A172 (cell line): ENCODE results near the gene RNF4. TPM values are rescaled to one million over a fixed set of nuclear protein-coding genes. Genes with fewer than 3 reads are reported as not detected.
"Not testable (repeated sequence)": the region's sequence is repeated elsewhere in the genome, so short reads cannot be mapped to it uniquely, and the experiment has no call there.

Source experiments
- DNase-seq: peaks from one replicate; pipeline ENCODE4 v3.0.0-alpha.2; 2015; ENCODE audit warnings: low spot score
- total RNA-seq: library from RNA; depleted of rRNA; stranded (reverse); fragments of >200 nt; shearing (Covaris generic); gene quantifications from 2 replicates; pipeline ENCODE4 v1.2.3, GENCODE V29; 2014

The RNF4 gene
- total RNA-seq, 1 experiment from 2014 or later: 55.6 TPM

DNA sequence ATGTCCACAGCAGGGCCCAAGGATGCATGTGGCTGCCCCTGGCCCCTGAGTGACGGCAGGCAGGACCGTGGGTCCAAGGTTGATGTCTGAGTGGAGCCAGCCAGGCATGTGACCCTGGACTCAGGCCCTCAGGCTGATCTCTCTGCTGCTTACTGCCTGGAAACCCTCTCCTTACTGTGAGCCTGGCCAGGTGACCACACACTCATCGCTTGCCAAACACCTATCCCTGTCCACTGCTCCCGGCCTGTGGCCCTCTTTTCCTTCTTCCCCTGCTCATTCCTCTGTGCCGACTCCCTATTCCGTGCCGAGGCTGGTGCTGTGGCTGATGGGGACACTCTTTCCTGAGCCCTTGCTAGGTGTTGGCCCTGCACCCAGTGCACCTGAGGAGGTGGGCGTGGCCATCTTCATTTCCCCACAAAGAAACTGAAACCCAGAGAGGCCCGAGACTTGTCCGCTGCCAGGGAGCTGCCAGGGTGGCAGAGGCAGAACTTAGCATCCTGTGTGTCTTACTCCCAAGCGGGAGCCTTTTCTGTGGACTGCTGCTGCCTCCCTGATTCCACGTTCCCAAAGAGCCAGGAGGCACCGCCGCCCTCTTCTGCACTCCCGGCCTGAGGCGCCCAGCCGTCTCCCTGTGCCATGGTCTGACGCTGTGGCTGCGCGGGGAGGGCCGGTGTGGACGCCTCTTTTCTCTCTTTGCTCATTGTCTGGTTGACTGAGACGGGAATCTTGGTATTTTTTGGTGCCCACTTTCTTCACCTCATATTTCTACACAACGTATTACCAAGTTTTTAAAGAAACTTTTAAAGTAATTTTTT lies 11.2 kb upstream of the RNF4 start:
- DNase-seq: no peak

DNA sequence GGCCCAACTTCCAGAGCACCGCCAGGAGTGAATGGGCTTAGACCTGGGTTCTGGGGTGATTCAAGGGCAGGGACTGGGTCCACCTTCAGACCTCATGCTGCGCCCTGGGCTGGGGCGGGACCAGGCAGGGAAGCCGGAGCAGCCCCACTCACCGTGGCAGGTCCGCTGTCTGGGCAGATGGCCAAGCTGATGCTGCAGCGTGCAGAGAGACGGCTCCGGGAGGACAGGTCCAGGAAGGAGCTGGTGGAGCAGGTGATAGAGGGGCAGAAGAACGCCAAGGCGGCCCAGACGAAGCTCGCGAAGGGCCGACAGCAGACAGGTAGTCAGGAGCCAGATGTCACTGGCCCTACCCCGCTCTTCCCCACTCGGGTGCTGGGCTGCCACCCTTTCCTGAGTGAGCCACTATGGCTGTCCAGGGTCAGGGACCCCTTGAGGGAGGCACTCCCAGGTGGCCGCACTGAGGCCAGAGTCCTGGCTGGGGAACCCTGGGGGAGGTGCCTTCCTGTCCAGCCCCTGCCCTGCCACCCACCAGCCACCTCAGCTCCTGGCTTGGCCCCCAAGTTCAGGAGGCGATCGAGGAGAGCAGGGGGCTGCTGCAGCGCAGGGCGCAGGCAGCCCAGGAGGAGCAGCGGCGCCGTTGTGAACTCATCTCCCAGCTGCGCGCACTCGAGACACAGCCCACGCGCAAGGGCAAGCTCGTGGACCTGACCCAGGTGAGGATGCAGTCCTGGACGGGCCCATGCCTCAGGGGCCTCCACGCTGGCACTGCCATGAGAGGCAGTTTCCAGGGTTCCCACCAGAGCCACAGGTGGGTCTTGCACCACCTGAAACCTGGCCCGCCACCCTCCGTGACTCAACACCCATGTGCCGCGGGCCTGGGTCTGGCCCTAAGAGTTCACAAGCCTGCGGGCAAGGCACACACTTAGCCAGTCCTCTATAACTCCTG lies 10.1 kb upstream of the RNF4 start:
- DNase-seq: no peak

DNA sequence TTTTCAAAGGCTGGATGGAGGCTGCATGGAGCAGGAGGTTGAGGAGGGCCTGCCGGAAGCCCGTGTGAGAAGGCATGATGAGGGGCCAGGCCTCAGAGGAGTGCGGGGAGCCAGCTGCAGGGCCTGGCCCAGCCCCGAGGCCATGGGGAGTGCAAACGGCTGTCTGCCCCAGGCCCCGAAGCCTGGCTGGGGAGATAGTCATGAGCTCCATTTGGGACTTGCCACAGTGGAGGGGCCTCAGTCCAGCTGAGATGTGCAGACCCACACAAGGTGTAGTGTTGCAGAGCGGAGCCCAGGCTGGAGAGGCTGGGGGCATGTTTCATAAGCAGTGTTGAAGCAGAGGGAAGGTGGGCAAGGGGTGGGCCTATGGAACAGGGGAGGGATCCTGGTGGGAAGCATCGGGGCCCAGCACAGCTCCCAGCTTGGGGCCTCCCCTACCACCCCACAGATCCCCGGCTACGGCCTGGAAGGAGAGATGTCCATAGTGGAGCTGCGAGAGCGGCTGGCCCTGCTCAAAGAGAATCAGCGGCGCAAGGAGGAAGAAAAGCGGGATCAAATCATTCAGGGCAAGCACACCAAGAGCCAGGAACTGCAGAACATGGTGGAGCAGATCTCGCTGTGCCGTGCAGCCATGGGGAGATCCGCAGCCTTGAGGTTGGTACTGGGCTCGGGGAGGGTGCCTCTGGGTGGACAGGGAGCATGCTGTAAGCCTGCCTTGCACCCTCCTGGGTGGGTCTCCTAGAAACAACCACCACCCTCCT lies 9.1 kb upstream of the RNF4 start:
- DNase-seq: no peak

DNA sequence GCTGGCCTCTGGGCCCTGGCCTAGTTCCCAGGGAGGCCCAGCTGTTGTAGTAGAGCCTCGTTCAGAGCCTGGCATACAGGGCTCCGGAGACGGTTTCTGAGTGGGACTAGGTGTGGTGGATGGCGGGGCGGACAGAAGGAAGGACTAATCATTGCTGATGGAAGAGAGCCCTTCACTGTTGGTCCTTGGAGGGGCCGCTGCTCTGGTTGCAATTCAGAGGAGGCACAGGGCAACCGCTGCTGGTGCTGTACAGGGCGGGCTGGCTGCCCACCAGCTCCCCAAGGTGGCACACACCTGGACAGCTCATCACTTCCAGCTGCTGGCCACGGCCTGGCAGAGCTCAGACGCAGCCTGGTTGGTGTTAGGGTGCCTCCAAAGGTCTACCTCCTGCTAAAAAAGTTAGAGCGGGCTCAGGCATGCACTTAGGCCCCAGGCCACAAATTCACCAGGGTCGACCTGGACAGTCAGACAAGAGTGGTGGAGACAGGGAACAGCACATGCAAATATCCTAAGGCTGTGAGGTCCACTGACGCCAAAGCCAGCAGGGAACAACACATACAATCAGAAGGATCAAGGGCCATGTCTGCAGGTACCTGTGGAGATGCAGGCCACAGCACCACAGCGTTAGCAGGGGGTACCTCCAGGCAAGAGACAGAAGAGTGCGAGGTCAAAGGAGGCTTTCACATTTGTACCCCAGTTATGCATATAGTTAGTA lies 7.5 kb upstream of the RNF4 start:
- DNase-seq: no peak

DNA sequence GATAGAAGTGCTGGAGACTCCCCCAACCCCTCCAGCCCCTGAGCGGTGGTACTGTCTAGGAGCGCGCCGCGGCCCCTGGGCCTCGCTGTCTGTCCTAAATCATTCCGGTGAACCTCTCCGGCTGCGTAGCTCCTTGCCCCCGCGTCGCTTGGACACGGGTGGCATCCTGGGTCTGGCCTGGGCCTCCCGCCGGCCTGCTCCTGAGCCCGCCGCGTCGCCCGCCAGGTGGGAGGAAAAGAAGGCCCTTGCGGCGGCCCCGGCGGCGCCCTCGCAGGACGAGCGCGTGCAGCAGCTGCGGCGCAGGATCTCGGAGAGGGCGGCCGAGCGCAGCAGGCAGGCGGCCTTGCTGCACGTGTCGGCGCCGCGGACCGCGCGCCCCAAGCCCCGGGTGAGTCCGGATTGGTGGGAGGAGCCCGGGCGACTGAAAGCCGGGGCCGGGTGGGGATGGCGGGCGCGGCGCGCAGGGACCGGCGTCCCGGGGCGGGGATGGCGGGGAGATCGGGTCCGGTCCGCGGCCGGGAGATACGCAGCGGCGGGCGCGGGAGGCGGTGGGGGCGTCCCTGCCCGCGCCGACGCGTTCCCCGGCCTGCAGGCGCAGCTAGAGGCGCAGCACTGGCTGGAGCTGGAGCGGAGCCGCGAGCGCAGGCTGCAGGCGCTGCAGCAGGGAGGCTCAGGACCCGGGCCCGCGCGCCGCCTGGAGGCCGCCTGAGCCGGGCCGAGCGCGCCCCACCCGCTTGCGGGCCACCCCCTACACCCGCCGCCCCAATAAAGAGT lies 6.5 kb upstream of the RNF4 start:
- no peak for DNase-seq

DNA sequence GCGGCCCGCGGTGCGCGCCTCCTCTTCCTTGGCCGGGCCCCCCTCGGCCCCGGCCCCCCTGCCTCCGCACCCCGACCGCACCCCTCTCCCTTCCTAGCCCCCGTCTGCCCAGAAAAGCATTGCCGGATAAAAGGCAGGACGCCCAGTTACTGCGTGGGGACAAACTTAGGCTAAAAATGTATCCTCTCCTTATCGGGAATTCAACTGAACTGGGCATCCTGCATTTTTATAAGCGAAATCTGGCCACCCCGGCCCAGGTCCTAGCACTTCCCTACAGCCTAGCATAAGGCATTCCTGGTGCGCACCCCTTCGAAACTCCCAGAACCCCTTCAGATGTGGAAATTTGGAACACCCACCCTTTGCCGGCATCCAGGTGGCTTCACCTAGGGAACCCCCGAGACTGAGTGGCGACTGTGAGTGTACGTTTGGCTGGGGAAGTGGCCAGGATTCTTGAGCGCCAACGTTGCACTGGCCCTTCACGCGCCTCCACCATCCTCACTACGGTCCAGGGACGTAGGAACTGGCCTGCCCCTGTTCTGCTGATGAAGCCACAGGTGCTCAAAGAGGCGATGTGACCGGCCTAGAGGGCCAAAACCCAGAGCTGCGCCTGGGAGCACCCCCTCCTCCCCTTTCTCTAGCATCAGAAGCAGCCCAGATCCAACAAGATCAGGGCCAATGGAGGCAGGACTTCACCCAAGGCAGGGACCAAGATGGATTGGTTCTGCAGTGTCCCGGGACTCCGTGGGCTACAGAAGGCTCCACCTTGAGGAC lies 5.7 kb upstream of the RNF4 start:
- no peak for DNase-seq

DNA sequence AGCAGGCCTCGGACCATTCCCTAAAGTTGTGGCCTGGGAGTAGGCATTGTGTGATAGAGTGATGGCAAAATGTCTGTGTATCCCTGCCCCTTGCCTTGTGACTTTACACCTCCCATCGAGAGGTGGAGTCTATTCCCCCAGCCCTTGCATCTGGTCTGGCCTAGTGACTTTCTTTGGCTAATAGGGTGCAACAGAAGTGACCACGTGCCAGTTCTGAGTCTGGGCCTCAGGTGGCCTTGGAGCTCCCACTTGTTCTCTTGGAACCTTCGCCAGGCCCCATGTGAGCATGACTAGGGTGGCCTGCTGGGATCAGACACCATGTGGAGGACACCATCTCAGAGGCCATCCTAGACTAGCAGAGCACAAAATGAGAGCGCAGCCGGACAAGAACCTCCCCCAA lies 3.9 kb upstream of the RNF4 start:
- no peak for DNase-seq

DNA sequence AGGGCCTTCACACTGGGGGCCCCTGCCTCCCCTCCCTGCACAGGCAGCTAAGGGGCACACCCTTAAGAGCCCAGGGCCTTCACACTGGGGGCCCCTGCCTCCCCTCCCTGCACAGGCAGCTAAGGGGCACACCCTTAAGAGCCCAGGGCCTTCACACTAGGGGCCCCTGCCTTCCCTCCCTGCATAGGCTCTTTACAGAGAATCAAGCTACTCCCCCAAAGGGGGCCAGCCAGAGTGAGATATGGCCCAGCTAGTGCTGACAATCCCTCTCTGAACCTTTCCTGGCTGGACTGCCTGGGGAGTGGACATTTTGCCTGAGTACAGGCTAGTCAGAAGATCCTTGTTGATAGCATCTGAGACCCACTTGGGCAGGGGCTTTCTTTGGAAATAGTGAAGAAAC lies 3.4 kb upstream of the RNF4 start:
- DNase-seq: not testable (repeated sequence)

DNA sequence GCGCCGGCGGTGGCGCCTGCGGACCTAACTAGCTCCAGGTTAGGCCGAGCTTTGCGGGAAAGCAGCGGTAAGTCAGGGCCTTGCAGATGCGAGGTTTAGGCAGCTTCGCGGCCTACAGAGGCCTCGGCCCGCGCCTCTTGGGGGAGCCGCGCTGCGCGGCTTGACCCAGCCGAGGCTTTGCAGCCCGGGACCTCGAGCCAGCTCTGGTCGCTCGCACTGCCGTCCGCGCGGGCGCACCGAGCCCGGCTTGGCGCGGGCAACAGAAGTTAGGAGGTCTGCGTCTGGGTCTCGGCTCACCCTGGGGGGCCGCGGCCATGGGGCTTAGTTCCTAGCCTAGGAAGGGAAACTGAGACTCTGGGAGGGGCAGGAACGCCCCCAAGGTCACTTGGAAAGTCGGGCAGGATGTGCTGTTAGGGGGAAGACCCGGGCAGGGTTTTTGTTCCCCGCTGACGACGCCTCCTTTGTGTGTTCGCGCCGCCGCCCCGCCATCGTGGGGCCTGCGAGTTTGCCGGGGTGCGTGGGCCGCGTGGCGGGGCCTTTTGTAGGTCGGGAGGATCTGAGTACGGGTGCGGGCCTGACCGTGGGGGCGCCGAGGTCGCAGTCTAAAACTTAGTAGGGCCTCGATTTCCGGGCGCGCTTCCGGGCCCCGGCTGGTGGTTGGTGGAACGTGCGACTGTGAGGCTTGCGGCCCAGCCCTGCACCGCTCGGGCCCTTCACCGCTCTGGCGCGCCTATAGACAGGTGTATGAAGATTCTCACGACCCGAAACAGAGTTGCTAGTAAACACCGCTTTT lies 482 bp downstream of the RNF4 start:
- DNase-seq: peak; percentile 23

DNA sequence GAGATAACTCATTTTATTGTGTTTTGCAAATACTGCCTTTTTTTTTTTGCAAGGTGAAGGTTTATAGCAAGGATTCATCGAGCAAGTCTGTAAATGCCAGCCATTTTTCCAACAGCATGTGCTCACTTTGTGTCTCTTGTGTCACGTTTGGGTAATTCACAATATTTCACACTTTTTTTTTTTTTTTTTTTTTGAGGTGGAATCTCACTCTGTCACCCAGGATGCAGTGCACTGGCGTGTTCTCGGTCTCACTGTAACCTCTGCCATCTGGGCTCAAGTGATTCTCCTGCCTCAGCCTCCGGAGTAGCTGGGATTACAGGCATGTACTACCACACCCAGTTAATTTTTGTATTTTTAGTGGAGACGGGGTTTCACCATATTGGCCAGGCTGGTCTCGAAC lies 1.9 kb downstream of the RNF4 start:
- DNase-seq: no peak

DNA sequence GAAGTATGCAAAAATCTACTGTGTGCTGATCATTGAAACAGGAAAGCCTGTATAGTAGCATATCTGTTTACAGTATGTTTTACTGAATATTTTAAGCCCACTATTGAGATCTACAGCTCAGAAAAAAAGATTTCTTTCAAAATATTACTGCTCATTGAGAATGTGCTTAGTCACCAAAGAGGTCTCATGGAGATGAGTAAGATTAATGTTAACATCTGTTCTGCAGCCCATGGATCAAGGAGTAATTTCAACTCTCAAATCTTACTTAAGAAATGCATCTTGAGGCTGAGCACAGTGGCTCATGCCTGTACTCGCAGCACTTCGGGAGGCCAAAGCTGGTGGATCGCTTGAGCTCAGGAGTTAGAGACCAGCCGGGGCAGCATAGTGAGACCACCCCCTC lies 3.3 kb downstream of the RNF4 start:
- DNase-seq: no peak

DNA sequence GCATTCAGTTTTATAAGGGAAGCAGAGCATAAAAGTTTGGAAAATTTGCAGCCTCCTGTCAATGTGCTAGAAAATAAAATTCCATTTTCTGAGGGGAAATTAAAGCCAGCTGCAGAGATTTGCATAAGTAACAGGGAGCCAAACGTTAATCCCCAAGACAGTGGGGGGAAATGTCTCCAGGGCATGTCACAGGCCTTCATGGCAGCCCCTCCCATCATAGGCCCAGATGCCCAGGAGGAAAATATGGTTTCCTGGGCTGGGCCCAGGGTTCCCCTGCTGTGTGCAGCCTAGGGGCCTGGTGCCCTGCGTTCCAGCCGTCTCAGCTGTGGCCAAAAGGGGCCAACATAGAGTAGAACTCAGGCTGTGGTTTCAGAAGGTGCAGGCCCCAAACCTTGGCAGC lies 9.3 kb downstream of the RNF4 start:
- DNase-seq: no peak

DNA sequence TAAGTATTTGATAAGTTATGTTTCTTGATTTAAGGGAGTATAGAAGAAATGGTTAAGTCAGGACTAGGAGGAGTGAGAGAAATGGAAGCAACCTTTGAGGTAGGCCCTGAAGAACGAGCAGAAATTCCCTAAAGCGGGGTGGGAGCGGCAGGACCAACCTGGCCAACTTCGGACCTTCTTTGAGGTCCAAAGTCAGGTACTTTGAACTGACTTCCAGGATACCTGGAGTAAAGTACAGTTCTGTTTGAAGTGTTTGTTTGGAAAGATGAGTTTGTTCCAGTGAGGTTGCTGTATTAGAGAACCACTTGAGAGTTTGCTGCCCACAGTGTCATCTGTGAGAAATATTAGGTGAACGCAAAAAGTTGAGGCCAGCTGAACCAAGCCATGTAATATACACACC lies 11.7 kb downstream of the RNF4 start:
- DNase-seq: no peak

DNA sequence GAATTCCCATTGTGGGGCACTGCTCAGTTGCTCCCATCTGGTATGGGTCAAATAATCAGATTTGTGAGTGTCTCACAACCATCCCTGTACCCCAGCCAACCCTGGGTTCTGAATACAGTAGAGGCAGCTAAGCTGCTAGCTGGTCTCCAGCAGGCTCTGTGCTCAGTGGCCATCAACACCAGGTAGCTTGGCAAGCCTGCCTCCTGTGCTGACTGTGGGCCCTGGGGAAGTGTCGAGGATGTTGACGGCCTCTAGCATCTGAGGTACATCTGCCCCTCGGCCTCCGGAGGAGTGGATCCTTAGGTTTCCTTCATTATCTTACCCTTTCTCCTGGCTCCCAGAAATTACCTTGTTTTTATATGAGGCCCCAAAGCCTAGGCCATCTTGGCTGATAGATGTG lies 13.3 kb downstream of the RNF4 start:
- DNase-seq: no peak

DNA sequence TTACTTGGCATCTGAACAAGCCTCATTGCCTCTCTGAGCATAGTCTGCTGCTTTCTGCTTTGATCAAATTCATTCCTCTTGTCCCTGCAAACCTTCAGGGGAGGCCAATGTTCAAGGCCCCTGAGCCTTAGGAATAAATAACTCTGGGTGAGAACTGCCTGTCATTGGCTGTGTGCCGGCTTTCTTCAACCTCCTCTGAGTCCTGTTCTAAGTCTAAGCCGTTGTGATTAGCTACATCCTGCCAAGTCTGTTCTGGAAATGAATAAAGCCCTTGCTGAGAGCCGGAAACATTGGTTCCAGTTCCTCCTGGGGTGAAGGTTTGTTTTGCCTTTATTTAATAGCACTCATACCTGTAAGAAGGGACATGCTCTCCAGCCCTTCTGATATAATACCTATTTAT lies 13.8 kb downstream of the RNF4 start:
- DNase-seq: no peak

DNA sequence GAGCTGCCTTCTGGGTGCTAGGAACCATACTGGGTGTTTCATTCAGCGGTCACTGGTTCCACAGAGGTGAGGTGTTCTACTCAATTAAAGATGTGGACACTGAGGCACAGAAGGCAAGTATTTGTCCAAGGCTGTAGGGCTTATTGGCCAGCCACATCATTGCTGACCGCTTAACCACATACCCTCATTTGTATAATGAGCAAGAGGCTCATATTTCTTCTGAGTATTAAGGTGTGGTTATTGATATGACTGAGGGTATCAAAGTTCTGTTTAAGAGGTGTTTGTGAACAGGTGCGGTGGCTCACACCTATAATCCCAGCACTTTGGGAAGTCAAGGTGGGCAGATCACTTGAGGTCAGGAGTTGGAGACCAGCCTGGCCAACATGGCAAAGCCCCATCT lies 14.3 kb downstream of the RNF4 start:
- no peak for DNase-seq

DNA sequence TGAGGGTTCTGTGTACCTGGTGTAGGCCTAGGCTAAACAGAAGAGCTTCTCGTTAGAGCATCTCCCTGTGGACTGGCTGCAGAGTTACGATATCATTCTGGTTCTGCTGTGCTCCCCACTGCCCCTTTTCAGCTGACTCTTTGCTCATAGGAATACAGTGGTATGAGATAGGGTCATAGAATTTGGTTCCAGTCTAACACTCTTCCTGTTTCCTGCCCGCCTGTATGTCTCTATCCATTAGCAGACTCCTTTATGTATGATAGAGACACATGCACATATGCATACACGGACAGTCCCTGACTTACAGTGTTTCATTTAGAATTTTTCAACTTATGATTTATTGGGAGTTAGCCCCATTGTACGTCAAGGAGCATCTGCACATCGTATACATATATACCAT lies 15.3 kb downstream of the RNF4 start:
- DNase-seq: no peak

DNA sequence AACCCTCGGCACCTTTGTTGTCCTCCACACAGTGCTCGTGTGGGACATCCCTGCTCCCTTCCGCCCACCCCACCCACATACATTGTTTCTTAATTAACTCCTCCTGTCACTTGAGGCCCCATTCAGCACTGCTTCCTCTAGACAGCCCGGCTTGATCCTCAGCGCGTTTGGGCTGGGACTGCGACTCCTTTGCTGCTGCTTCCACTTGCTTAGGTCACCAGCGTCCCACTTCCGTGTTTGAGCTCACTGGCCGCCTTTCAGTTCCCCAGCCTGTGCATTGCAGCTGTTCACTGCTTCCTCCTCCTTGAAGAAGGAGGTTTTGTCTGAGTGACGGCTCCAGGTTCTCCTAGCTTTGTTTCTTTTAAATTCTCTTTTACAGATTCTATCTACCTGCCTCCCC lies 16.1 kb downstream of the RNF4 start:
- DNase-seq: no peak

DNA sequence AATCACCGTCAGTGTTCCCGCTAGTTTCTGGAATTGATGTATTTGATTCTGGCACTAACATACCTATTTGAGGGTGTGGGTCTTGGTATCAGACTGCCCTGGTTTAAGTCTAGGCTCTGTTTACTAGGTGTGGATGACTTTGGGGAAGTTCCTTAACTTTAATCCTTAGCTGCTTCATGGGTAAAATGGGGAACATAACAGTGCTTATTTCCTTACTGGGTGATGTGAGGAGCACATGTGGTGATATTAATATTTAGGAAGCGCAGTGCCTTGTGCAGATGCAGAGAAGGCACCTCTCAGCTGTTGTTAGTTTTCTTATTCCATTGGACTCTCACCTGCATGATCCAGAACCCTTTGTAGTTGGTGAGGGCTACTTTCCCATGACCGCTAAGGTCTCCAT lies 17.1 kb downstream of the RNF4 start:
- no peak for DNase-seq
